Measurements from ENCODE around the gene ZNF597.

ZNF597 gene

GRCh38 chr16:3443108-3444031 lies at the start of gene ZNF597, which contains the start of gene NAA60:
Gene ZNF597 (minus strand): TSS chr16:3443504. CDS start chr16:3443153, 351 bp downstream.
Gene NAA60 (plus strand): TSS chr16:3443680. CDS start chr16:3476228, 32,548 bp downstream.
- DNase-seq (ENCODE audit: low spot score) = peak; percentile 91

- DNase-seq (ENCODE audit: low spot score) = no peak
Measured at GRCh38 chr16:3492356-3492755, 49.1 kb upstream of the ZNF597 start.

- DNase-seq (ENCODE audit: low spot score) = no peak
Measured at GRCh38 chr16:3490911-3491629, 47.8 kb upstream of the ZNF597 start.

GRCh38 chr16:3488801-3489200 lies 45.5 kb upstream of the ZNF597 start:
- no peak for DNase-seq (ENCODE audit: low spot score)

- no peak for DNase-seq (ENCODE audit: low spot score)
Measured at GRCh38 chr16:3487521-3488410, 44.5 kb upstream of the ZNF597 start.

GRCh38 chr16:3486506-3487215 lies 43.4 kb upstream of the ZNF597 start:
- no peak for DNase-seq (ENCODE audit: low spot score)

GRCh38 chr16:3485821-3486505 lies 42.7 kb upstream of the ZNF597 start:
- no peak for DNase-seq (ENCODE audit: low spot score)

GRCh38 chr16:3485097-3485745 lies 41.9 kb upstream of the ZNF597 start:
- no peak for DNase-seq (ENCODE audit: low spot score)

GRCh38 chr16:3484318-3485096 lies 41.2 kb upstream of the ZNF597 start:
- DNase-seq (ENCODE audit: low spot score) = no peak

- no peak for DNase-seq (ENCODE audit: low spot score)
Measured at GRCh38 chr16:3482659-3483241, 39.4 kb upstream of the ZNF597 start.

GRCh38 chr16:3481696-3482658 lies 38.7 kb upstream of the ZNF597 start:
- no peak for DNase-seq (ENCODE audit: low spot score)

- DNase-seq (ENCODE audit: low spot score) = no peak
Measured at GRCh38 chr16:3480901-3481695, 37.8 kb upstream of the ZNF597 start.

- DNase-seq (ENCODE audit: low spot score) = no peak
Measured at GRCh38 chr16:3479654-3480216, 36.4 kb upstream of the ZNF597 start.

GRCh38 chr16:3478242-3478925 lies 35.1 kb upstream of the ZNF597 start:
- DNase-seq (ENCODE audit: low spot score) = no peak

- no peak for DNase-seq (ENCODE audit: low spot score)
Measured at GRCh38 chr16:3476409-3476808, 33.1 kb upstream of the ZNF597 start.
